MM.1S (cell line): ENCODE data around the gene SH2D4B.

Source experiments
- DNase-seq: peaks from one replicate; pipeline ENCODE4 v3.0.0-alpha.2; 2015
- H2AFZ ChIP-seq: fragments of 300-600 bp; sonication (generic); 2 replicates; pipeline ENCODE4 v1.6.0; 2016; ENCODE audit warnings: antibody characterized with exemption, low read length
- H3F3A ChIP-seq: fragments of 300-600 bp; sonication (generic); 2 replicates; pipeline ENCODE4 v1.6.1; 2016; ENCODE audit warnings: mild to moderate bottlenecking, antibody characterized with exemption, low read length, moderate library complexity, mixed read lengths; ENCODE audit not compliant: insufficient read depth
- H3K27ac ChIP-seq: fragments of 300-600 bp; sonication (generic); 2 replicates; pipeline ENCODE4 v1.5.1; 2016; ENCODE audit warnings: mild to moderate bottlenecking, low read length
- H3K27me3 ChIP-seq: fragments of 300-600 bp; sonication (generic); replicated peaks from 2 replicates; pipeline ENCODE4 v1.6.0; 2016; ENCODE audit warnings: low read length; ENCODE audit not compliant: insufficient read depth
- H3K36me3 ChIP-seq: fragments of 300-600 bp; sonication (generic); replicated peaks from 2 replicates; pipeline ENCODE4 v1.6.1; 2016; ENCODE audit warnings: mild to moderate bottlenecking, low read length, mixed read lengths; ENCODE audit not compliant: insufficient read depth
- H3K4me1 ChIP-seq: fragments of 300-600 bp; sonication (generic); 2 replicates; pipeline ENCODE4 v1.6.1; 2016; ENCODE audit warnings: low read length, mixed read lengths
- H3K4me2 ChIP-seq: fragments of 300-600 bp; sonication (generic); 2 replicates; pipeline ENCODE4 v1.6.0; 2016; ENCODE audit warnings: low read depth, low read length
- H3K4me3 ChIP-seq: fragments of 300-600 bp; sonication (generic); 2 replicates; pipeline ENCODE4 v1.5.1; 2016; ENCODE audit warnings: low read length, mixed read lengths
- H3K79me2 ChIP-seq: fragments of 300-600 bp; sonication (generic); 2 replicates; pipeline ENCODE4 v1.6.1; 2016; ENCODE audit warnings: mixed run types, low read length, mixed read lengths
- H3K9ac ChIP-seq: fragments of 300-600 bp; sonication (generic); 2 replicates; pipeline ENCODE4 v1.6.1; 2016; ENCODE audit warnings: low read length, mixed read lengths
- H3K9me2 ChIP-seq: fragments of 300-600 bp; sonication (generic); replicated peaks from 2 replicates; pipeline ENCODE4 v1.6.1; 2016; ENCODE audit warnings: mild to moderate bottlenecking, low read length, mixed read lengths; ENCODE audit not compliant: insufficient read depth
- H3K9me3 ChIP-seq: fragments of 300-600 bp; sonication (generic); replicated peaks from 2 replicates; pipeline ENCODE4 v1.6.1; 2016; ENCODE audit warnings: mild to moderate bottlenecking, low read length, mixed read lengths; ENCODE audit not compliant: insufficient read depth
- H4K20me1 ChIP-seq: fragments of 300-600 bp; sonication (generic); 2 replicates; pipeline ENCODE4 v1.6.1; 2016; ENCODE audit warnings: mild to moderate bottlenecking, low read length, moderate library complexity, mixed read lengths; ENCODE audit not compliant: insufficient read depth
- EZH2 ChIP-seq: fragments of 300-600 bp; sonication (generic); optimal IDR thresholded peaks from 2 replicates; pipeline ENCODE3; 2017; ENCODE audit warnings: low read depth, mild to moderate bottlenecking, antibody characterized with exemption, low read length, mixed read lengths
- EZH2phosphoT487 ChIP-seq: fragments of 300-600 bp; sonication (generic); IDR thresholded peaks from 2 replicates; pipeline ENCODE4 v1.6.1; 2018; ENCODE audit warnings: antibody characterized with exemption, low read length
- TF ChIP-seq, protein P1 (sequence below): fragments of 300-600 bp; sonication (generic); IDR thresholded peaks from 2 replicates; pipeline ENCODE4 v1.5.1; 2016; ENCODE audit warnings: antibody characterized with exemption, low read length, mixed read lengths

The SH2D4B gene

DNA sequence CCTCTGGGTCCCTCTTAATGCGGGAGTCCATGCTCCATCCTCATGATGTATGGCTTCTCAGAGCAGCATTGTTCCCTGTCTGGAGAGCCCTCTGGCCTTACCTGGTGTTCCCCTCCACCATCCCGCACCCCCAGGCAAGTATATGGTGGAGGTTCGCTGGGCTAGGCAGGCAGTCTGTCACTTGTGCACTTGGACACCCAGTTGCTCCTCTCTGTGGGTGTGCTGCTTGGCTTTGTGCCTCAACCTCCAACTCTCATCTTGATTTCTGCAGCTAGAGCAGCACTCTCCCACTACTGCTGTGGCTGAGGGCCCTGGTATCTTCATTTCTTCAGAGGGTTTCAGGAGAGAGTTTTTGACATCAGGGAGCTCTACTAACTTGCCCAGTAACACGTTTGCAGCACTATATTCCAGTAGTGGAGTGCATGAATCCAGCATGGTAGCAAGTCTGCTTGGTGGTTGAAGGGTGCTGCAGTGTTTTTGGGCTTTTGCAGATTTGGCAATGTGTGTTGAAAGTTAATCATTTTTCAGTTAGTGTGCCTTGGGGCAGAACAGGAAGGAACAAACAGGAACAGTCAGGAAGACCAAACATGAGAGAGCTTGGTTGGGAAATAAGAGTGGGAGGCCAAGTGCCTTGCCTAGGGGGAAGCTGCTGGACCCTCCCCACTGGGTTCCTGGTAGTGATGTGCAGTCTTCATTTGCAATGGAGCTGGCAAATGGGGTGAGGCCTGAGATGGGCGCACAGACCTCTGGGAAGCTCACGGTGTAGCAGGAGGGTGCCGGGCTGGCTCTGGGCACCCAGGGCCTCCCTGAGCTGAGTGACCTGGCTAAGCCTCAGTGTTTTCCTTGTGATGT is 46.2 kb upstream of the SH2D4B start:
- no peak overlapping the region for H3K9ac ChIP-seq
- no peak for TF ChIP-seq EZH2phosphoT487
- TF ChIP-seq, protein P1, sequence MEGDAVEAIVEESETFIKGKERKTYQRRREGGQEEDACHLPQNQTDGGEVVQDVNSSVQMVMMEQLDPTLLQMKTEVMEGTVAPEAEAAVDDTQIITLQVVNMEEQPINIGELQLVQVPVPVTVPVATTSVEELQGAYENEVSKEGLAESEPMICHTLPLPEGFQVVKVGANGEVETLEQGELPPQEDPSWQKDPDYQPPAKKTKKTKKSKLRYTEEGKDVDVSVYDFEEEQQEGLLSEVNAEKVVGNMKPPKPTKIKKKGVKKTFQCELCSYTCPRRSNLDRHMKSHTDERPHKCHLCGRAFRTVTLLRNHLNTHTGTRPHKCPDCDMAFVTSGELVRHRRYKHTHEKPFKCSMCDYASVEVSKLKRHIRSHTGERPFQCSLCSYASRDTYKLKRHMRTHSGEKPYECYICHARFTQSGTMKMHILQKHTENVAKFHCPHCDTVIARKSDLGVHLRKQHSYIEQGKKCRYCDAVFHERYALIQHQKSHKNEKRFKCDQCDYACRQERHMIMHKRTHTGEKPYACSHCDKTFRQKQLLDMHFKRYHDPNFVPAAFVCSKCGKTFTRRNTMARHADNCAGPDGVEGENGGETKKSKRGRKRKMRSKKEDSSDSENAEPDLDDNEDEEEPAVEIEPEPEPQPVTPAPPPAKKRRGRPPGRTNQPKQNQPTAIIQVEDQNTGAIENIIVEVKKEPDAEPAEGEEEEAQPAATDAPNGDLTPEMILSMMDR, result no peak
- no peak for TF ChIP-seq EZH2
- H3K9me3 ChIP-seq, result no peaks in the 10 kb centered on the region
- no peak overlapping the region for H3K4me2 ChIP-seq
- H3K27me3 ChIP-seq, result no peaks in the 10 kb centered on the region
- no peaks in the 10 kb centered on the region for H3F3A ChIP-seq
- no peaks in the 10 kb centered on the region for H3K79me2 ChIP-seq
- DNase-seq, result no peak
- no peaks in the 10 kb centered on the region for H3K9me2 ChIP-seq
- no peak overlapping the region for H3K27ac ChIP-seq
- H3K4me3 ChIP-seq, result no peak overlapping the region
- H3K4me1 ChIP-seq, result no peaks in the 10 kb centered on the region
- no peaks in the 10 kb centered on the region for H4K20me1 ChIP-seq
- no peak overlapping the region for H2AFZ ChIP-seq
- no peaks in the 10 kb centered on the region; the same call in 1 of the 2 replicates for H3K36me3 ChIP-seq

GRCh38 chr10:80492848-80493521 is 44.7 kb upstream of the SH2D4B start:
- Histone ChIP-seq H3K4me1 (no peaks in the 10 kb centered on the region), H3K9me3 (no peaks in the 10 kb centered on the region), H3F3A (no peaks in the 10 kb centered on the region), H3K27me3 (no peaks in the 10 kb centered on the region), H2AFZ (no peak overlapping the region), H3K79me2 (no peaks in the 10 kb centered on the region), H3K27ac (no peak overlapping the region), H3K9me2 (no peaks in the 10 kb centered on the region), H3K36me3 (no peaks in the 10 kb centered on the region; the same call in 1 of the 2 replicates), H3K4me3 (no peak overlapping the region), H3K9ac (no peak overlapping the region), H4K20me1 (no peaks in the 10 kb centered on the region), H3K4me2 (no peak overlapping the region)
- no peak for DNase-seq
- TF ChIP-seq EZH2phosphoT487, result no peak
- TF ChIP-seq, protein P1, result no peak
- no peak for TF ChIP-seq EZH2

GRCh38 chr10:80493522-80494051 is 44.1 kb upstream of the SH2D4B start:
- Histone ChIP-seq H3K36me3 (no peaks in the 10 kb centered on the region; the same call in 1 of the 2 replicates), H3F3A (no peaks in the 10 kb centered on the region), H3K27ac (no peak overlapping the region), H3K4me3 (no peak overlapping the region), H2AFZ (no peak overlapping the region), H4K20me1 (no peaks in the 10 kb centered on the region), H3K9me3 (no peaks in the 10 kb centered on the region), H3K9ac (no peak overlapping the region), H3K27me3 (no peaks in the 10 kb centered on the region), H3K4me1 (no peaks in the 10 kb centered on the region), H3K79me2 (no peaks in the 10 kb centered on the region), H3K9me2 (no peaks in the 10 kb centered on the region), H3K4me2 (no peak overlapping the region)
- no peak for TF ChIP-seq EZH2
- TF ChIP-seq EZH2phosphoT487, result no peak
- TF ChIP-seq, protein P1, result no peak
- DNase-seq, result no peak
